ENCODE data around the gene ARHGAP24.

DNA sequence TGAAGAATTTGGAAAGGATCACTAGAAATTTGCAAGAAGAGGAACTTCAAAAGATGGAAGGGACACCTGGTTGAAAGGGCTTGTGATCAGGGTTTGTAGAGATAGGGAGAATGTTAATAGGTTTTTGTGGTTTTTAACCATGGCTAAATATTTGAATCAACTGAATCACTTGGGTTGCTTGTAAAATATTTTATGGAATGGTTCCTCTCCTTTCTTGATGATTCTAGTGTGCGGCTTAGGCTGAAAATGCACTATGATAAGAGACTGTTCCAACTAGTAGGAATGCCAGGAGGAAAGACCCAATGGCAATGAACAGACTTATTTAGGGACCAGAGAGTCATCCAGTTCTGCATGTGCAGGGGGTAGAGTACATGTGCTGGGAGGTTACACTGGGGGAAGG is 408.2 kb downstream of the ARHGAP24 start:
- TF ChIP-seq, protein P1, sequence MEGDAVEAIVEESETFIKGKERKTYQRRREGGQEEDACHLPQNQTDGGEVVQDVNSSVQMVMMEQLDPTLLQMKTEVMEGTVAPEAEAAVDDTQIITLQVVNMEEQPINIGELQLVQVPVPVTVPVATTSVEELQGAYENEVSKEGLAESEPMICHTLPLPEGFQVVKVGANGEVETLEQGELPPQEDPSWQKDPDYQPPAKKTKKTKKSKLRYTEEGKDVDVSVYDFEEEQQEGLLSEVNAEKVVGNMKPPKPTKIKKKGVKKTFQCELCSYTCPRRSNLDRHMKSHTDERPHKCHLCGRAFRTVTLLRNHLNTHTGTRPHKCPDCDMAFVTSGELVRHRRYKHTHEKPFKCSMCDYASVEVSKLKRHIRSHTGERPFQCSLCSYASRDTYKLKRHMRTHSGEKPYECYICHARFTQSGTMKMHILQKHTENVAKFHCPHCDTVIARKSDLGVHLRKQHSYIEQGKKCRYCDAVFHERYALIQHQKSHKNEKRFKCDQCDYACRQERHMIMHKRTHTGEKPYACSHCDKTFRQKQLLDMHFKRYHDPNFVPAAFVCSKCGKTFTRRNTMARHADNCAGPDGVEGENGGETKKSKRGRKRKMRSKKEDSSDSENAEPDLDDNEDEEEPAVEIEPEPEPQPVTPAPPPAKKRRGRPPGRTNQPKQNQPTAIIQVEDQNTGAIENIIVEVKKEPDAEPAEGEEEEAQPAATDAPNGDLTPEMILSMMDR (IDR thresholded peaks at IDR 0.05): no peak
- TF ChIP-seq POLR2A (IDR thresholded peaks at IDR 0.05): no peak
- TF ChIP-seq POLR2AphosphoS5 (IDR thresholded peaks at IDR 0.05): no peak
